HL-60 (cell line): ENCODE results near the gene NT5DC2.

Source experiments
- DNase-seq, 2 experiments: peaks; one replicate each; pipeline ENCODE4 v3.0.0-alpha.2; 2010 to 2020; ENCODE audit warnings: low read depth in 1 of 2, low spot score in 1 of 2
- H3K27ac ChIP-seq: fragments of 250-450 bp; sonication (Bioruptor Pico); replicated peaks from 2 replicates; pipeline ENCODE4 v1.5.1; 2020; ENCODE audit warnings: mild to moderate bottlenecking, moderate library complexity
- H3K27me3 ChIP-seq: fragments of 250-450 bp; sonication (Bioruptor Pico); 2 replicates; pipeline ENCODE4 v1.5.1; 2021; ENCODE audit warnings: mild to moderate bottlenecking, moderate library complexity; ENCODE audit not compliant: insufficient read depth, poor library complexity, severe bottlenecking
- H3K4me3 ChIP-seq: replicated peaks from 2 replicates; pipeline ENCODE4 v1.5.1; 2011; ENCODE audit warnings: mild to moderate bottlenecking, control low read depth, low read length; ENCODE audit not compliant: insufficient read depth
- GABPA ChIP-seq: IDR thresholded peaks from 2 replicates; pipeline ENCODE4 v1.6.1; 2012; ENCODE audit warnings: low read depth
- POLR2AphosphoS5 ChIP-seq: IDR thresholded peaks from 2 replicates; pipeline ENCODE4 v1.6.1; 2012; ENCODE audit warnings: low read depth
- REST ChIP-seq: IDR thresholded peaks from 2 replicates; pipeline ENCODE4 v1.6.1; 2012; ENCODE audit warnings: low read depth; ENCODE audit not compliant: insufficient replicate concordance
- SPI1 ChIP-seq: IDR thresholded peaks from 2 replicates; pipeline ENCODE4 v1.6.1; 2012; ENCODE audit warnings: low read depth, mild to moderate bottlenecking, borderline replicate concordance
- TF ChIP-seq, protein P1 (sequence below): IDR thresholded peaks from one replicate; pipeline ENCODE4 v1.5.1; 2011; ENCODE audit warnings: low read length, control low read depth, inconsistent platforms; ENCODE audit not compliant: insufficient read depth

NT5DC2 gene

GRCh38 chr3:52516509-52517195 is 17.0 kb downstream of the NT5DC2 start:
- no peak overlapping the region for H3K27ac ChIP-seq
- DNase-seq = no peak
- no peak overlapping the region for H3K4me3 ChIP-seq
- TF ChIP-seq GABPA = no peak
- TF ChIP-seq POLR2AphosphoS5 = no peak
- TF ChIP-seq REST = no peak
- TF ChIP-seq, protein P1, sequence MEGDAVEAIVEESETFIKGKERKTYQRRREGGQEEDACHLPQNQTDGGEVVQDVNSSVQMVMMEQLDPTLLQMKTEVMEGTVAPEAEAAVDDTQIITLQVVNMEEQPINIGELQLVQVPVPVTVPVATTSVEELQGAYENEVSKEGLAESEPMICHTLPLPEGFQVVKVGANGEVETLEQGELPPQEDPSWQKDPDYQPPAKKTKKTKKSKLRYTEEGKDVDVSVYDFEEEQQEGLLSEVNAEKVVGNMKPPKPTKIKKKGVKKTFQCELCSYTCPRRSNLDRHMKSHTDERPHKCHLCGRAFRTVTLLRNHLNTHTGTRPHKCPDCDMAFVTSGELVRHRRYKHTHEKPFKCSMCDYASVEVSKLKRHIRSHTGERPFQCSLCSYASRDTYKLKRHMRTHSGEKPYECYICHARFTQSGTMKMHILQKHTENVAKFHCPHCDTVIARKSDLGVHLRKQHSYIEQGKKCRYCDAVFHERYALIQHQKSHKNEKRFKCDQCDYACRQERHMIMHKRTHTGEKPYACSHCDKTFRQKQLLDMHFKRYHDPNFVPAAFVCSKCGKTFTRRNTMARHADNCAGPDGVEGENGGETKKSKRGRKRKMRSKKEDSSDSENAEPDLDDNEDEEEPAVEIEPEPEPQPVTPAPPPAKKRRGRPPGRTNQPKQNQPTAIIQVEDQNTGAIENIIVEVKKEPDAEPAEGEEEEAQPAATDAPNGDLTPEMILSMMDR = no peak
- no peak for TF ChIP-seq SPI1
- no peaks in the 10 kb centered on the region for H3K27me3 ChIP-seq

DNA sequence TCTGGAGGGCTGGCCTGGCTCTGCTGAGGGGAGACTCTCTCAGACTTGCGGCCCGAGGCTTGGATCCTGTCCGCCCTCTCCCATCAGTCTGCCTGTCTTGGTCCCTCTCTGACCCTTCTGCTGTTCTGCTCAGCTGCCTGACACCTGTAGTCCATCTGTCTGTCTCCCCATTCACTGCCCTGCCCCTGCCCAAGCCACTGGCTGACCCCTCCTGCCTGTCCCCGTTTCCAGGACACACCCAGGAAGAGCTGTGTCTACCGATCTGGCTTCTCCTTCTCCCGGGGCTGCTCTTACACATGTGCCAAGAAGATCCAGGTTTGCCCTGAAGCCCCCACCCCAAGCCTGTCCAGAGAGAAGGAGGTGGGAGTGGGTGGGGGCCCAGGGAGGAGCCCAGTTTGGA is 18.5 kb downstream of the NT5DC2 start:
- H3K4me3 ChIP-seq = no peak overlapping the region
- DNase-seq = no peak
- no peak overlapping the region for H3K27ac ChIP-seq
- TF ChIP-seq REST (no peak), GABPA (no peak), POLR2AphosphoS5 (no peak), SPI1 (no peak)
- TF ChIP-seq, protein P1 = no peak
- no peaks in the 10 kb centered on the region for H3K27me3 ChIP-seq

DNA sequence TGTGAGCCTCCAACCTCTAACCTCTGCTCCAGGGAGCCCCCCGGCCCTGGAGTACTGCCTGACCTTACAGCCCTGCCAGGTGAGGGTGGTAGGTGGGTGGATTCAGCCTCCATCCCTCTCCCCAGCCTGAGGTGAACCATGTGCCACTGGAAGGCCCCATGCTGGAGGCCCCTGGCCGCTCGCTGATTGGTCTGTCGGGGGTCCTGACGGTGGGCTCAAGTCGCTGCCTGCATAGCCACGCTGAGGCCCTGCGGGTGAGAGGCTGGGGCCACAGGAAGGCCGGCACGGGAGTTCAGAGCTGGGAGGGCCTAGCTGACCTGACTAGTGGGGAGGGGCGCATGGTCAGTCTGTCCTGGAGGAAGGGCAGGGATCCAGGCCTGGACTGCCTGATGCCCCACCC is 19.1 kb downstream of the NT5DC2 start:
- Histone ChIP-seq H3K4me3 (no peak overlapping the region), H3K27ac (no peak overlapping the region), H3K27me3 (no peaks in the 10 kb centered on the region)
- DNase-seq = no peak
- TF ChIP-seq SPI1 (no peak), REST (no peak), POLR2AphosphoS5 (no peak), GABPA (no peak)
- TF ChIP-seq, protein P1 = no peak
